ENCODE data around the gene RENBP.

Gene RENBP

GRCh38 chrX:153947009-153947769, 2.7 kb upstream of the RENBP start:
- H4K8ac ChIP-seq (ENCODE audit: low read depth, low read length) = no peak overlapping the region
- H2BK12ac ChIP-seq (ENCODE audit: low read length) = no peak overlapping the region
- H2AK5ac ChIP-seq (ENCODE audit: low read depth, low read length) = peak overlapping the region; percentile 46
- H3K79me1 ChIP-seq (ENCODE audit: low read depth, low read length) = peaks cover 2% of the 10 kb centered on the region
- peak overlapping the region; percentile 38 for H3K18ac ChIP-seq (ENCODE audit: low read length)
- H3K23ac ChIP-seq (ENCODE audit: low read depth, low read length, poor library complexity) = no peak overlapping the region
- peak overlapping the region; percentile 94 for H3K27ac ChIP-seq (replicated peaks; ENCODE audit: low read length)
- no peak overlapping the region for H2BK5ac ChIP-seq (ENCODE audit: low read length)
- H3K4me3 ChIP-seq (ENCODE audit: low read length in 2 of 2) = no peak overlapping the region
- H2AFZ ChIP-seq (ENCODE audit: low read length) = no peak overlapping the region
- peaks cover 0 to 5% (median 0%) of the 10 kb centered on the region in 3 experiments for H3K27me3 ChIP-seq (ENCODE audit: control insufficient read depth in 3 of 3, insufficient read depth in 3 of 3, low read depth in 1 of 3, low read length in 3 of 3)
- no peak overlapping the region for H4K91ac ChIP-seq (ENCODE audit: low read depth, low read length, poor library complexity)
- H3K4ac ChIP-seq (ENCODE audit: low read length) = no peak overlapping the region
- no peak overlapping the region for H3K4me2 ChIP-seq (ENCODE audit: insufficient read depth, low read length, poor library complexity, severe bottlenecking)
- H3K4me1 ChIP-seq (ENCODE audit: control insufficient read depth in 2 of 2, insufficient read depth in 1 of 2, low read depth in 1 of 2, low read length in 2 of 2) = peaks cover 12 to 19% of the 10 kb centered on the region in 2 donors
- no CpG with 5 or more reads among the region's 19 CpGs for WGBS, 2 donors (ENCODE audit: extremely low coverage in 2 of 2, insufficient read length in 2 of 2, insufficient replicate concordance in 1 of 2)
- no peak overlapping the region for H2BK15ac ChIP-seq (ENCODE audit: low read length)
- no peak overlapping the region for H2BK120ac ChIP-seq (ENCODE audit: low read depth, low read length)
- no peaks in the 10 kb centered on the region for H3K9me3 ChIP-seq (replicated peaks in 1 of 2; ENCODE audit: control insufficient read depth in 2 of 2, insufficient read depth in 1 of 2, low read depth in 1 of 2, low read length in 2 of 2)
- no peak overlapping the region for H3K14ac ChIP-seq (ENCODE audit: low read length)
- peak; percentile 56 for DNase-seq (ENCODE audit: low spot score)
- H3K36me3 ChIP-seq (replicated peaks in 1 of 2; ENCODE audit: control insufficient read depth in 2 of 2, insufficient read depth in 2 of 2, low read length in 2 of 2) = peaks cover 17 to 46% of the 10 kb centered on the region in 2 donors
- H3K9ac ChIP-seq (ENCODE audit: low read depth, low read length, poor library complexity) = no peak overlapping the region

GRCh38 chrX:153945956-153946943, 1.8 kb upstream of the RENBP start:
- peaks cover 0 to 5% (median 0%) of the 10 kb centered on the region in 3 experiments for H3K27me3 ChIP-seq (ENCODE audit: control insufficient read depth in 3 of 3, insufficient read depth in 3 of 3, low read depth in 1 of 3, low read length in 3 of 3)
- H2AK5ac ChIP-seq (ENCODE audit: low read depth, low read length) = peak overlapping the region; percentile 46
- no peak overlapping the region for H4K91ac ChIP-seq (ENCODE audit: low read depth, low read length, poor library complexity)
- no peak overlapping the region for H2BK5ac ChIP-seq (ENCODE audit: low read length)
- no peak overlapping the region for H3K4ac ChIP-seq (ENCODE audit: low read length)
- no peak overlapping the region for H3K23ac ChIP-seq (ENCODE audit: low read depth, low read length, poor library complexity)
- no peak overlapping the region for H3K4me2 ChIP-seq (ENCODE audit: insufficient read depth, low read length, poor library complexity, severe bottlenecking)
- no peak overlapping the region for H2BK12ac ChIP-seq (ENCODE audit: low read length)
- no peak for DNase-seq (ENCODE audit: low spot score)
- no CpG with 5 or more reads among the region's 24 CpGs for WGBS, 2 donors (ENCODE audit: extremely low coverage in 2 of 2, insufficient read length in 2 of 2, insufficient replicate concordance in 1 of 2)
- H3K27ac ChIP-seq (replicated peaks; ENCODE audit: low read length) = no peak overlapping the region
- no peak overlapping the region for H3K18ac ChIP-seq (ENCODE audit: low read length)
- no peak overlapping the region for H2BK15ac ChIP-seq (ENCODE audit: low read length)
- H3K4me3 ChIP-seq (ENCODE audit: low read length in 2 of 2) = no peak overlapping the region
- H3K9me3 ChIP-seq (replicated peaks in 1 of 2; ENCODE audit: control insufficient read depth in 2 of 2, insufficient read depth in 1 of 2, low read depth in 1 of 2, low read length in 2 of 2) = no peaks in the 10 kb centered on the region
- H3K4me1 ChIP-seq (ENCODE audit: control insufficient read depth in 2 of 2, insufficient read depth in 1 of 2, low read depth in 1 of 2, low read length in 2 of 2) = peaks cover 12 to 25% of the 10 kb centered on the region in 2 donors
- no peak overlapping the region for H2AFZ ChIP-seq (ENCODE audit: low read length)
- H2BK120ac ChIP-seq (ENCODE audit: low read depth, low read length) = no peak overlapping the region
- peaks cover 2% of the 10 kb centered on the region for H3K79me1 ChIP-seq (ENCODE audit: low read depth, low read length)
- H3K36me3 ChIP-seq (replicated peaks in 1 of 2; ENCODE audit: control insufficient read depth in 2 of 2, insufficient read depth in 2 of 2, low read length in 2 of 2) = peaks cover 10 to 37% of the 10 kb centered on the region in 2 donors
- H3K14ac ChIP-seq (ENCODE audit: low read length) = no peak overlapping the region
- H3K9ac ChIP-seq (ENCODE audit: low read depth, low read length, poor library complexity) = no peak overlapping the region
- no peak overlapping the region for H4K8ac ChIP-seq (ENCODE audit: low read depth, low read length)

GRCh38 chrX:153944800-153945150, 332 bp upstream of the RENBP start:
- Histone ChIP-seq H3K9ac (ENCODE audit: low read depth, low read length, poor library complexity) (no peak overlapping the region), H4K8ac (ENCODE audit: low read depth, low read length) (no peak overlapping the region), H3K4me3 (ENCODE audit: low read length in 2 of 2) (no peak overlapping the region), H4K91ac (ENCODE audit: low read depth, low read length, poor library complexity) (no peak overlapping the region), H3K36me3 (replicated peaks in 1 of 2; ENCODE audit: control insufficient read depth in 2 of 2, insufficient read depth in 2 of 2, low read length in 2 of 2) (peaks cover 4 to 22% of the 10 kb centered on the region in 2 donors), H3K79me1 (ENCODE audit: low read depth, low read length) (no peaks in the 10 kb centered on the region), H3K27ac (replicated peaks; ENCODE audit: low read length) (no peak overlapping the region), H3K27me3 (ENCODE audit: control insufficient read depth in 3 of 3, insufficient read depth in 3 of 3, low read depth in 1 of 3, low read length in 3 of 3) (peaks cover 0 to 8% (median 0%) of the 10 kb centered on the region in 3 experiments), H2AK5ac (ENCODE audit: low read depth, low read length) (no peak overlapping the region), H3K14ac (ENCODE audit: low read length) (no peak overlapping the region), H2BK120ac (ENCODE audit: low read depth, low read length) (no peak overlapping the region), H3K4me2 (ENCODE audit: insufficient read depth, low read length, poor library complexity, severe bottlenecking) (no peak overlapping the region), H3K23ac (ENCODE audit: low read depth, low read length, poor library complexity) (no peak overlapping the region), H2AFZ (ENCODE audit: low read length) (peak overlapping the region; percentile 75), H2BK5ac (ENCODE audit: low read length) (no peak overlapping the region), H3K4me1 (ENCODE audit: control insufficient read depth in 2 of 2, insufficient read depth in 1 of 2, low read depth in 1 of 2, low read length in 2 of 2) (peaks cover 12 to 27% of the 10 kb centered on the region in 2 donors), H3K4ac (ENCODE audit: low read length) (no peak overlapping the region), H2BK15ac (ENCODE audit: low read length) (no peak overlapping the region), H3K9me3 (replicated peaks in 1 of 2; ENCODE audit: control insufficient read depth in 2 of 2, insufficient read depth in 1 of 2, low read depth in 1 of 2, low read length in 2 of 2) (no peaks in the 10 kb centered on the region), H2BK12ac (ENCODE audit: low read length) (no peak overlapping the region), H3K18ac (ENCODE audit: low read length) (no peak overlapping the region)
- WGBS, 2 donors (ENCODE audit: extremely low coverage in 2 of 2, insufficient read length in 2 of 2, insufficient replicate concordance in 1 of 2) = no CpG with 5 or more reads among the region's 6 CpGs
- no peak for DNase-seq (ENCODE audit: low spot score)

Measured in neuronal stem cell (in vitro differentiated cells).